Measurements from ENCODE around the gene SOHLH1.

DNA sequence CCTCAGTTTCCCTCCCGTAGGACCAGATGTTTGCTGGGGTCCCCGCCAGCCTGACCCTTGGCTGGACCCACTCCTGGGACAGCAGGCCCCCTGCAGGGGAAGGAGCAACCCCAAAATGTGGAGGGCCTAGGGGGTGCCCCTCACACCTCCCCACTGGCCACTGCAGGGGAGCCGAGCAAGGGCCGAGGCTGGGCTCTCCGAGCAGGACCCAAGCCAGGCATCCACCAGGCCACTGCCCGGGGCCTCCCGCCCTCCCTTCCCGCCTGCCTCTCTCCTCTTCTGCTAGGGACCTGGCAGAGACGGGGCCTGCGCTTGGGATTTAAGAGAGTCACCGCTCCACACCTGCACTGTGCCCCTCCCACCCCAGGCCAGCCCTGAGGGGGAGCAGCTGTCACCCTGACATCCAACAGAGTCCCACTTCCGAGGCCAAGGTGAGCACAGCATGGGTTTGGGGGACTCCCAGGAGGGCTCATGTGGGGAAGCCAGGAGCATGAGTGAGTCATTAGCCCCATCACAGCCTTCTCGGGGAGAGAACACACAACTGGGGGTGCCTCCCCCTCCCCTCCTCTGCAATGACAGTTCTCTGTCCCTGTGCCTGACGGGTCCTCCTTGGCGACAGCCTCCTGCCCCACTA lies 15.8 kb downstream of the SOHLH1 start:
- TF ChIP-seq, protein P1, sequence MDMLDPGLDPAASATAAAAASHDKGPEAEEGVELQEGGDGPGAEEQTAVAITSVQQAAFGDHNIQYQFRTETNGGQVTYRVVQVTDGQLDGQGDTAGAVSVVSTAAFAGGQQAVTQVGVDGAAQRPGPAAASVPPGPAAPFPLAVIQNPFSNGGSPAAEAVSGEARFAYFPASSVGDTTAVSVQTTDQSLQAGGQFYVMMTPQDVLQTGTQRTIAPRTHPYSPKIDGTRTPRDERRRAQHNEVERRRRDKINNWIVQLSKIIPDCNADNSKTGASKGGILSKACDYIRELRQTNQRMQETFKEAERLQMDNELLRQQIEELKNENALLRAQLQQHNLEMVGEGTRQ (IDR thresholded peaks at IDR 0.05; ENCODE audit: low read depth, low read length): no peak
- TF ChIP-seq, protein P2, sequence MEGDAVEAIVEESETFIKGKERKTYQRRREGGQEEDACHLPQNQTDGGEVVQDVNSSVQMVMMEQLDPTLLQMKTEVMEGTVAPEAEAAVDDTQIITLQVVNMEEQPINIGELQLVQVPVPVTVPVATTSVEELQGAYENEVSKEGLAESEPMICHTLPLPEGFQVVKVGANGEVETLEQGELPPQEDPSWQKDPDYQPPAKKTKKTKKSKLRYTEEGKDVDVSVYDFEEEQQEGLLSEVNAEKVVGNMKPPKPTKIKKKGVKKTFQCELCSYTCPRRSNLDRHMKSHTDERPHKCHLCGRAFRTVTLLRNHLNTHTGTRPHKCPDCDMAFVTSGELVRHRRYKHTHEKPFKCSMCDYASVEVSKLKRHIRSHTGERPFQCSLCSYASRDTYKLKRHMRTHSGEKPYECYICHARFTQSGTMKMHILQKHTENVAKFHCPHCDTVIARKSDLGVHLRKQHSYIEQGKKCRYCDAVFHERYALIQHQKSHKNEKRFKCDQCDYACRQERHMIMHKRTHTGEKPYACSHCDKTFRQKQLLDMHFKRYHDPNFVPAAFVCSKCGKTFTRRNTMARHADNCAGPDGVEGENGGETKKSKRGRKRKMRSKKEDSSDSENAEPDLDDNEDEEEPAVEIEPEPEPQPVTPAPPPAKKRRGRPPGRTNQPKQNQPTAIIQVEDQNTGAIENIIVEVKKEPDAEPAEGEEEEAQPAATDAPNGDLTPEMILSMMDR (conservative IDR thresholded peaks at IDR 0.05; ENCODE audit: low read depth, low read length): no peak
- no peak for TF ChIP-seq POLR2A (IDR thresholded peaks at IDR 0.05; ENCODE audit: low read depth, low read length)
- no peak for TF ChIP-seq MAFK (IDR thresholded peaks at IDR 0.05; ENCODE audit: low read depth, low read length)
- no peak for TF ChIP-seq RFX5 (IDR thresholded peaks at IDR 0.05; ENCODE audit: low read depth, low read length)
- no peak for TF ChIP-seq MAZ (IDR thresholded peaks at IDR 0.05; ENCODE audit: borderline replicate concordance, low read depth, low read length)
